Measurements from ENCODE around the gene CEP89. TPM values are rescaled to one million over a fixed set of nuclear protein-coding genes. Genes with fewer than 3 reads are reported as not detected.

The CEP89 gene
- total and polyA plus RNA-seq, 4 donors: 8.7 to 18.7 (median 14.0) TPM

- no peaks in the 10 kb centered on the region for H3K4me1 ChIP-seq (ENCODE audit: control insufficient read depth in 5 of 5, insufficient read depth in 5 of 5, low read length in 5 of 5)
- no peaks in the 10 kb centered on the region for H3K9me3 ChIP-seq (ENCODE audit: control insufficient read depth in 4 of 4, insufficient read depth in 3 of 4, low read length in 3 of 4)
- H3K36me3 ChIP-seq (ENCODE audit: control insufficient read depth in 4 of 4, insufficient read depth in 4 of 4, low read length in 4 of 4): peaks cover 0 to 17% (median 3%) of the 10 kb centered on the region in 4 donors
- H3K27me3 ChIP-seq (ENCODE audit: control insufficient read depth in 3 of 3, insufficient read depth in 3 of 3, low read length in 2 of 3): no peaks in the 10 kb centered on the region
- ATAC-seq (ENCODE audit: insufficient read depth, low FRiP score): no peak
- WGBS, 2 donors: 92 to 94% methylated on average over 14 of the region's 14 CpGs
- no peak overlapping the region for H3K9ac ChIP-seq (ENCODE audit: insufficient read depth in 1 of 2, low read length in 2 of 2)
- H3K27ac ChIP-seq (ENCODE audit: low read depth in 1 of 2, low read length in 1 of 2): no peak overlapping the region
- TF ChIP-seq CTCF (IDR thresholded peaks at IDR 0.05; ENCODE audit: control extremely low read depth, extremely low read depth): no peak
- no peak for DNase-seq
- no peak overlapping the region for H3K4me3 ChIP-seq
Measured at GRCh38 chr19:32877977-32878745, 93.6 kb downstream of the CEP89 start.

- WGBS, 2 donors: 93 to 96% methylated on average over 9 of the region's 9 CpGs
- TF ChIP-seq CTCF (IDR thresholded peaks at IDR 0.05; ENCODE audit: control extremely low read depth, extremely low read depth): no peak
- H3K36me3 ChIP-seq (ENCODE audit: control insufficient read depth in 4 of 4, insufficient read depth in 4 of 4, low read length in 4 of 4): peaks cover 0 to 17% (median 3%) of the 10 kb centered on the region in 4 donors
- no peak overlapping the region for H3K27ac ChIP-seq (ENCODE audit: low read depth in 1 of 2, low read length in 1 of 2)
- no peak for DNase-seq
- H3K4me3 ChIP-seq: no peak overlapping the region
- no peaks in the 10 kb centered on the region for H3K27me3 ChIP-seq (ENCODE audit: control insufficient read depth in 3 of 3, insufficient read depth in 3 of 3, low read length in 2 of 3)
- H3K4me1 ChIP-seq (ENCODE audit: control insufficient read depth in 5 of 5, insufficient read depth in 5 of 5, low read length in 5 of 5): no peaks in the 10 kb centered on the region
- no peak for ATAC-seq (ENCODE audit: insufficient read depth, low FRiP score)
- no peaks in the 10 kb centered on the region for H3K9me3 ChIP-seq (ENCODE audit: control insufficient read depth in 4 of 4, insufficient read depth in 3 of 4, low read length in 3 of 4)
- H3K9ac ChIP-seq (ENCODE audit: insufficient read depth in 1 of 2, low read length in 2 of 2): no peak overlapping the region
Measured at GRCh38 chr19:32877323-32877912, 94.3 kb downstream of the CEP89 start.

GRCh38 chr19:32876919-32877285, 94.9 kb downstream of the CEP89 start:
- no peaks in the 10 kb centered on the region for H3K9me3 ChIP-seq (ENCODE audit: control insufficient read depth in 4 of 4, insufficient read depth in 3 of 4, low read length in 3 of 4)
- H3K9ac ChIP-seq (ENCODE audit: insufficient read depth in 1 of 2, low read length in 2 of 2): no peak overlapping the region
- no peak overlapping the region for H3K4me3 ChIP-seq
- H3K27ac ChIP-seq (ENCODE audit: low read depth in 1 of 2, low read length in 1 of 2): no peak overlapping the region
- WGBS, 2 donors: 78 to 83% methylated on average over 12 of the region's 12 CpGs
- H3K27me3 ChIP-seq (ENCODE audit: control insufficient read depth in 3 of 3, insufficient read depth in 3 of 3, low read length in 2 of 3): no peaks in the 10 kb centered on the region
- no peak for DNase-seq
- H3K4me1 ChIP-seq (ENCODE audit: control insufficient read depth in 5 of 5, insufficient read depth in 5 of 5, low read length in 5 of 5): no peaks in the 10 kb centered on the region
- peaks cover 0 to 16% (median 3%) of the 10 kb centered on the region in 4 donors for H3K36me3 ChIP-seq (ENCODE audit: control insufficient read depth in 4 of 4, insufficient read depth in 4 of 4, low read length in 4 of 4)
- ATAC-seq (ENCODE audit: insufficient read depth, low FRiP score): no peak
- no peak for TF ChIP-seq CTCF (IDR thresholded peaks at IDR 0.05; ENCODE audit: control extremely low read depth, extremely low read depth)

Data from lung (tissue), 12 donors.